Stimulated activated naive CD4-positive, alpha-beta T cell (primary cell): ENCODE data around the gene CIRBP.

Experiments
- DNase-seq, 6 experiments: peaks; one replicate each; lab custom pipeline; 2025; lab: John Stamatoyannopoulos, UW

The CIRBP gene

DNA sequence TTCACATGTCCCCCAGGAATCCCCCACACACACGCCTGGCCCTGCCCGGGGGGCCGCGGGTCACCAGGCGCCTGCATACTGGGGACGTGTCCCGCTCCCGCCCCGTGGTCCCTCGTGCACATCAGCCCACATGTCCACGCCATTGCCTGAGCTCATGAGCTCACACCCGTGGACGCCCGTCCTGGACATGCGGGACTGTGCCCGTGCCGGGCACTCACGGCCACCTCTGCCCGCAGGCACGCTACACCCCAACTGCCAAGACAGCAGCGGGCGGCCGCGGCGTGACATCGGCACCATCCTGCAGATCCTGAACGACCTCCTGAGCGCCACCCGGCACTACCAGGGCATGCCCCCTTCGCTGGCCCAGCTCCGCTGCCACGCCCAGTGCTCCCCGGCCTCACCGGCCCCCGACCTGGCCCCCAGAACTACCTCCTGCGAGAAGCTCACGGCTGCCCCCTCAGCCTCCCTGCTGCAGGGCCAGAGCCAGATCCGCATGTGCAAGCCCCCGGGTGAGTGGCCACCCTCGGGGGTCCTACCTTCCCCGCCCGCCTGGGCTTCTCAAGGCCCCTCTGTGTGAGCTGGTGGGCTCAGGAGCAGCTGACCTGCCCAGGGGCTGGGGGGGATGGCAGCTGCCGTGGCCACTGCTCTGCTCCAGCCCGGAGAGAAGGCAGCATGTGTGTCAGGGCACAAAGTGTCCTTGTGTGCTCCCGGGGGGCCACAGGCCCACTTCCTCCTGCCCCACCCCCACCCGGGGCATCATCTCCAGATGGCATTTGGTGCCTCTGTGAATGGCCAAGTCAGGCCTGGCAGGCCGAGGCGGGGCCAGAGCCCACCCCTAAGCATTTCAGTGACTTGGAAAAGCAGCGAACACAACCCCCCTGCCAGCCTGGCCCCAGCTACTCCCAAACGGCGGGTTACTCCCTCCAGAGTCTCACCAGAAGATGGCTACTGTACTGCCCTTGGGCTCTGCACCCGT lies 13.7 kb upstream of the CIRBP start:
- DNase-seq: no peak

DNA sequence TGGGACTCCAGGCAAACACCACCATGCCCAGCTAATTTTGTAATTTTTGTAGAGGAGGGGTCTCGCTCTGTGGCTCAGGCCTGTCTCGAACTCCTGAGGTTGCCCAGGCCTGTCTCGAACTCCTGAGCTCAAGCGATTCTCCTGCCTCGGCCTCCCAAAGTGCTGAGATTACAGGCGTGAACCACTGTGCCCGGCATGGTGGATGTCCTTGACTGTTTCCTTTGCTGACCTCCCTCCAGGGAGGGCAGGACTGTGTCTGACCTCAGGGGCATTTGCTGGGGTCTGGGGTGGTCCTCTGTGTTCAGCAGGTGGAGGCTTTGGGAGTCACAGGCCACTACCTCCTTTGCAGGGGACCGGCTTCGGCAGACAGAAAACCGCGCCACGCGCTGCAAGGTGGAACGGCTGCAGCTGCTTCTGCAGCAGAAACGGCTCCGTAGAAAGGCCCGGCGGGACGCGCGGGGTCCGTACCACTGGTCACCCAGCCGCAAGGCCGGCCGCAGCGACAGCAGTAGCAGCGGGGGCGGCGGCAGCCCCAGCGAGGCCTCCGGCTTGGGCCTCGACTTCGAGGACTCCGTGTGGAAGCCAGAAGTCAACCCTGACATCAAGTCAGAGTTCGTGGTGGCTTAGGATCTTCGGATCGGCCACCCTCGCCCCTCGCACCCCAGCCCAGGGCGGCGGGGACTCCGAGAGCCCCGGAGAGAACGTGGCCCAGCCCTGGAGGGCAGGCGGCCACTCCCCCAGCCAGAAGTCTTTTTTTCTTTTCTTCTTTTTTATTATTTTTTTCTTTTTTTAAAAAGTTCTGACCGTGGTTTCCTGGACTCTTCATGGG lies 12.3 kb upstream of the CIRBP start:
- DNase-seq: no peak

DNA sequence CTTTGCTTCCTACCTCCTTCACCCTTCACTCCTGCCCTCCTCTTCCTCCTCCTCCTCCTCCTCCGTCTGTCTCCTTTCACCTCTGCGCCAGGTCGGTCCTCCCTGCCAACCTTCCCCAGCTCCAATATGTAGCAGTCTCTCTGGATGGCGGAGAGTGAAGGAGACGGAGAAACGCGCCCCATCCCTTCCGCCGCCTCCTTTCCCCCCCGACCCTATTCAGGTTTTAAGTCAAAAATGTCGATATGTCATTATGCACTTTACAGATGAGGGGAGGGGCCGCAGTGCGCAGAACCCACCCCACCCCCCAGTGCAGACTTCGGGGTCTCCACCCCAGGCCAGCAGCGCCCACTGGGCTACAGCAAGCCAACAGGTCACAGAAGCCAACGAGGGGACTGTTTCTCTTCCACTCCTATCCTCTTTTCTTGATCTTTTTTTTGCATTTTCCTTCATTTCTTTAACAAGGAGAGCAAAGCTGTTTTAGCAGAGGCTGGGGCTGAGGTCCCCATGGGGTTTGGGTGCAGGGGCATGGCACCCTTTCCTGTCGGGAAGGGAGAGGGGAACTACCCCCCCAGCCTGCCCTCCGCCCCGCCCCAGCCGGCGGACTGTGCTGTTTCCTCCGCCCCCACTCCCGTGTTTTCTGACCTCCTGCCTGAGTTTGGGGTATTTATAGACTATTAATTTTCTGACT lies 11.5 kb upstream of the CIRBP start:
- no peak for DNase-seq

DNA sequence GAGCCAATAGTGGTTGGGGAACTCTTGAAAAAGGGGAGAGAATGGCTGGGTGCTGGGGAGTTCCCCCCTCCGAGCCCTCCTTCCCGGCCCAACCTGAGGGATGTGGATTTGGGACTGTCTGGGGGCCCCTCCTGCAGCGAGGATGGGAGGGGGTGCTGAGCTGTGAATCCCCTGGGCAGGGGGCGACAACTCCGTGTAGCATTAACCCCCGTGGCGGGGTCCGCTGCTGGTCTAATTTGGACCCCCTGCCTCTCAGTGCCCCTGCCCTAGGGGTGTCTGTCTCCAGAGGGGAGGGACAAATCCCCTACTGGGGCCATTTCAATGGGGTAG lies 11.0 kb upstream of the CIRBP start:
- no peak for DNase-seq

DNA sequence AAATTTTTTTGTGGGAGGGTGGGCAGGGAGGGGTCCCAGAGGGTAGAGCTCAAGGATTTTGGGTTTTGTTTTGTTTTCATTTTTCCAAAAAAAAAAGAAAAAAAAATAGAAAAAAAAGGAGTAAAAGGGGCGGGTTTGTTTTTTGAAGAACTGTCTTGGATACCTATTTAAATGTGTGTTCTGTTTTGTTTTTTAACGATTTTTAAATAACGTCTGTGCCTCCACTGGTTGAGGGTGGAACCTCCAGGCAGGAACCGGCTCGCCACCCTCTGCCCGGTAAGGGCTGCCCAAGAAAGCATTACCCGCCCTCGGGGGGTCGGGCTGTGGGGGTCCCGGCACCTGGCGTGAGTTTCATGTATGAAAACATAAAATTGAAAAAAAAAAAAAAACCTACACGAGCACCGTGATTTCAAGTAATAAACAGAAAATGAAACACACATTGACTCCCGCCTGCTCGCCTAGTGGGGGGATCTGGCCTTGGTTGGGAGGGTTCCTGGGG lies 10.4 kb upstream of the CIRBP start:
- DNase-seq: peak in 2 of 6 experiments; percentile 75 to 88

DNA sequence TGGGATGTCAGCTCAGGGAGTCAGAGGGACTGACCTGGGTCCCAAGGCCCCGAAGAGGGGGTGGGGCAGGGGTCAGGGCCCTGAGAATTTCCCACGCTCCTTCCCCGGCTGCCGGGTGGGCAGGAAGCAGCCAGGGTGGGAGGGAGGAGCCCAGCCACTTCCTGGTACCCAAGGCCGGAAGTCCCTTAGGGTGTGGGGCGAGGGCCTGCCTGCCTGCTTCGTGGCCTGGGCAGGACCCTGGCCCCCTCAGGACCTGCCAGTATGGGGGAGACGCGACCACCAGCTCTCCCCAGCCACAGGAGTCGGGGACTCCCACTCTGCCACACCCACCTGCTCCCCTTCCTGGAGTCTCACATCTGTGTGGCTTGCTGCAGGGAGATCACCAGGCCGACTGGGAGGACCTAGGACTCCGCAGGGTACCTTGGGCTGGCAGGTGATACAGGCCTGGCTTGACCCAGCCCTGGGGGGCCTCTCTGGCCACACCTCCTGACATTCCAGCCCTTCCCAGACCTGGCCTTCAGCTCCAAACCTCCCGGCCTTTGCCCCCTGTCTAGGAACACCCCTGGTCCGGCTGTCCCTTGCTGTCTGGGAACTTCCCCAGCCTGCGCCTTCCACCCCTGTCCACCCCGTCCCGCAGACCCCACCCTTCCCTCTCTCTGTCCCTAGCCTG lies 9.8 kb upstream of the CIRBP start:
- DNase-seq: peak; percentile 54 to 88 (median 70)

DNA sequence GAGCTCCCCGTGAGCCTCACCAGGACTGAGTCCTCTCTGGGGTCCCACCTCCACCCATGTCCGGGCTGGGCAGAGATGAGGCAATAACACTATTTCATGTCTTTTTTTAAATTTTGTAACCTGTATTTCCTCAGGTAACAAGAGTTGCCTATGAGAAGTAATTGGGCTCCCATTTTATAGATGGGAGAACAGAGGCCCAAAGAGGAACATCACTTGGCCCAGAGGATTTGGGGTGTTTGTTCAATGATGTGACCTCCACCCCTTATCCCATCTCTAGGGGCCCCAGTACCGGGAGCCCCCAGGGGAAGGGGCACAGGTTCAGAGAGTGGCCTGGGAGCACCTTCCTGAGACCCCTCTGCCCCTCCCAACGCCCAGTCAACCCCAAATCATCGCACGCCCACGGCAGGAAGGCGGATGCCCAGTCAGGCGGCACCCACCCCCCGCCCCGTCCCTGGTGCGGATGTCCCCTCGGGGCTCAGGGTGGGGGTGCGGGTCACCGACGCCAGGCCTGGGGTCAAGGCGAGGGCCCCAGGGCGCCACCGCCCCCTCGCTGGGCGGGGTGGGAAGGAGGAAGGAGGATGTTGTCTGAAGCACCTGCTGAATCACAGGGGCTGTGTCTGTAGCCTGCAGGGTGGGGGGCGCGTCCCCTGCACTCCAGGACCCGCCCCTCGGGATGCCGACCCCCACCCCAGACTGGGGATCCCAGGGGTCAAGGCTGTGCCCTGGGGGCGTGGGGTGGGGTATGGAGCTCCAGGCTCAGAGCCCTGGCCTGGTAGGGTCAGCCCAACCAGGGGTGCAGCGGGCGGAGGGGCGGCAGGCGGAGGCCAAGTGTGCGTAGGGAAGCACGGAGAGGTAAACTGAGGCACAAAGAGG lies 9.0 kb upstream of the CIRBP start:
- DNase-seq: peak in 5 of 6 experiments; percentile 50 to 65 (median 61)

DNA sequence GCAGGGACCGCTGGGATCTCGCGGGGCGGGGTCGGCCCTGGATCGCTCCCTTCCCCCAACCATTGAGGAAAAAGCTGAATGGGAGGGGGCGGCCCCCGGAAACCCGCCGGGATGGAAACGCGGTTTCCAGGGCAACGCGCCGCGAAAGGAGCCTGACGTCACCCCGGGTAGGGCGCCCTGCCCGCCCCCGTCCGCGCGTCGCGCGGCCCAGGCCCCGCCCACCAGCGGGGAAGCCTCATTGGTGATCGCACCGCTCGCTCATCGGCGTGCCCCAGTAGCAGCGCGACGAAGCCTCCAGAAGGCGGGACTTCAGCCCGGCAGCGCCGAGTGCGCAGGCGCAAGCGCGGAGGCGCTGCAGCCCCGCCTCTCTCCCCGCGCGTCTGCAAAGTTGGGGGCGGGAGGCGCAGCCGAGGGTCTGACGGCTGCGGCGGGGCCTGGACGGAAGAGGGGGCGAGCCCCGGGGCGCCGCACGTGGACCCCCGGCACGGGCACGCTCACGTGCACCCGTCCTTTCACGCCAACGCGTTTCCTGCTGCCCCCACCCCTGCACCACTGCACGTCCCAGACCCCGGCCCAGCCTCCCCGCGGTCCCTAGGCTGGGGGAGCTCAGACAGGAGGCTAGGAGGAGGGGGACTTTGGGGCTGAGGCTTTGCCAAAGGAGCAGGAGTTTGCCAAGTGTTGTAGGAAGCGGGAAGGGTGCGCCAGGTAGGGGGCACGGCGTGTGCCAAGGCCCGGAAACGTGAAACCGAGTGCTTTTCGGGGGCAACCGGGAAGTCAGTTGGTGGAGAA lies 8.2 kb upstream of the CIRBP start:
- peak; percentile 94 to 97 (median 95) for DNase-seq

DNA sequence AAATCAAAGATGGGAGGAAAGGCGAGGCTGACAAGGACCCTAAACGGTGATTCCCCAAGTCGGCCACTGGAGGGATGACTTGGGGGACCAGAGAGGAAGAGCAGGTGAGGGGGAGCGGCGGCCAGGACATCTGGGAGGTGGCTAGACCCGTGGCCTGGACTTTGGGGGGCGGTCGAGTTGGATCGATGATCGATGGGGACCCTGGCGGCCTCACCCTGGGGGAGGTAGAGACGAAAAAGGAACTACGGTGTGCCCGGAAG lies 7.7 kb upstream of the CIRBP start:
- DNase-seq: peak in 1 of 6 experiments; percentile 47

DNA sequence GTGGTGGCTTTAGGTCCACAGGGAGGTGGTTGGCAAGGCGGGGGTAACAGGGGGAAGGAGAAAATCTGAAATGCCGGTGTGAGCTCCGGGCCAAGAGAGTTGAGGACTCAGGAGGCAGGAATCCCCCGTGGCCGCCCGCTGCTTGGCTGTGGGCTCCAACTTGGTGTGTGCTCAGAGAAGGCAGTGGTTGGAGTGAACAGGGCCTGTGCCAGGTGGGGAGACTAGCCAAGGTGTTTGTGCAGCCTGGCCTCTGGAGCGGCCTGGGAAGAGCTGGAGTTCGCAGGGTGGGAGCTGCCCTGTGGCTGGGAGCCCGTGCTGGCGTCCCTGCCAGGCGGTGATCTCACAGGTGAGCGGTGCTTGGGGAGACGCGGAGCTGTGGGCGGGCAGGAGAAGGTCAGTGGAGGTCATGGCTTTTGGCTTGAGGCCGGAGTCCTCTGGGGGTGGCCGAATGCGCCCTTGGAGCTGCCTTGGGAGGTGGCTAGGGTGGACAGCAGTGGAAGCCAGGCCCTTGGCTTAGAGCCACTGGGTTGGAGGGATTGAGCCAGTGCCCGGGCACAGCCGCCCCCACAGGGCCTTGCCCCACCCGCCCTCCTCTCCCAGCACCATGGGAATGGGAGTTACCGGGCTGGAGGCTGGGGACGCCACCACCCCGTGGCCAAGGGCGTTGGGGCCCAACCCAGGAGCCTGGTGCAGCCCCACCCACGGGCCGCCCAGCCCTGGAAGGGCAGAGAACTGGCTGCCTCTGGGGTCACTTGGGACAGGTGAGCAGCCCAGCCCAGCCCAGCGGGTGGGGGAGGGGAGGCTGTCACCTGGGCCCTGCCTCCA lies 7.1 kb upstream of the CIRBP start:
- DNase-seq: peak in 3 of 6 experiments; percentile 38 to 58 (median 45)

DNA sequence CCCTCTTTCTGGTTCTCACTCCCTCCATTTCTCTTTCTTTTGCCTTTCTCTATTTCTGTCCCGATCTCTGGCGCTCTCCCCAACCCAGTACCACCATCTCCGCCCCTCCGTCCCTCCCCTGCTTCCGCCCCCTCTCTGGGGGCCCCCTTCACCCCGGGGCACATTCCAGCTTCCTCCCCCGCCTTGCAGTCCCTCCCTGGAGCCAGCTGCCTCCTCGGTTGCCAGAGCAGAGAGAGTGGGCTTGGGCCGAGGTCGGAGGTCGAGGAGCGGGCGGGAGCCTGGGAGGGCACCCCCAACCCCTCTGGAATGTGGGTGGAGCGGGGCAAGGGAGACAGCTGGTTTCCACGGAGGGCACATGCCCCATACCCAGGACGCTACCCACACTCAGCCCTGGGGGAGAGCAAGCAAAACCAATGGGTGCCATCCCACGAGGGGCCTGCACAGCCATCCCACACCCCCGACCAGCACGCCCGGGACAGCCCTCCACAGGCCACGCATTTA lies 6.5 kb upstream of the CIRBP start:
- DNase-seq: no peak

DNA sequence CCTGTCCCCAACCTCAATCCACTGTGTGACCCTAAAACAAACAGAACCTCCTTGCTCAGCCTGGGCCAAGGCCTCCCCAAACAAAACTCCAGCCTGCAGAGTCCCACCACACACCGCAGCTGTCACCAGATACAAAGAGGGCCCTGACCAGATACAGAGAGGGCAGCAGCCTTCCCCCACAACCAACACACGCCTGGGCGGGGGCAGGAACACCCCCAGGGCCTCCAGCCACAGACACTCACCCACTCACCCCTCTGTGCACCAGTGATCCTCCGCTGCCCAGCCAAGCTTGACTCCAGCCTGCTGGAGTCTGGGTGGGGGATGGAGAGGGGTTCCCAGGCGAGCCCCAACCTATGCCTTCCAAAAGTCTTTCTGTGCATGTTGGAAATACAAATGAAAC lies 5.9 kb upstream of the CIRBP start:
- no peak for DNase-seq

DNA sequence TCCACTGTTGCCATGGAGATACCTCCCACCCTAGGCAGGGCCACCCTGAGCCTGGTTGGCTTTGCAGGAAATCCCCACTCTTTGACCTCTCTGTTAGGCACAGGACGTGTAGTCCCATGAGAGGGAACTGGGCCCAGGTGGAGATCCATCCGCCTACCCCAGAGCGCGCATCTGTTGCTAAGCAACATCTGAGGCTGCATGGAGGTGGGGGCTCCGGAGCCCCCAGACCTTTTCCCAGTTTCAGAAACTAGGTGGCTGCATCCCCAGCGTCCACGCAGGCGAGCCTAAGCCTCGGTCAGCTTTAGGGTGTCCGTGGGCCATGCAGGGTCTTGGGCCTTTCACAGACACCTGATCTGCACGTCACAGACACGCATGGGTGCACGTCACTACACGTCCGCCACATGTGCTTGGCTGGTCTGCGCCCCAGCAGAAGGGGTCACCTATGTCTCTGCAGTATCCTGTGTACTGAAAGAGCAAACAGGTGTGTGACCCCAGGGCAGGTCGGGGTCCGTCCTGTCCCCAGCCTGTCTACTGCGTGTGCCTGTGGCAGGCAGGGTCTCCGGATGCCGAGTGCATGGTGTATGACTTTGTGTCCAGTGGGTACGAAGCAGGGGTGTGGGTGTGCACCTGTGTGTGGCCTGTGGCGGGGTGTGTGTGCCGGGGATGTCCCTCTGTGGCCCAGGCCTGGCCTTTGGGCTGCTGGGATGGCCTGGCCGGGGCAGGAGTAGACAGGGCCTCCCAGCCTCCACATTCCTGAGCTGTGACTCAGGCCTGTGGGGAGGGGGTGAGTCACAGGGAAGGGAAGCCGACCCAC lies 4.1 kb upstream of the CIRBP start:
- DNase-seq: no peak

DNA sequence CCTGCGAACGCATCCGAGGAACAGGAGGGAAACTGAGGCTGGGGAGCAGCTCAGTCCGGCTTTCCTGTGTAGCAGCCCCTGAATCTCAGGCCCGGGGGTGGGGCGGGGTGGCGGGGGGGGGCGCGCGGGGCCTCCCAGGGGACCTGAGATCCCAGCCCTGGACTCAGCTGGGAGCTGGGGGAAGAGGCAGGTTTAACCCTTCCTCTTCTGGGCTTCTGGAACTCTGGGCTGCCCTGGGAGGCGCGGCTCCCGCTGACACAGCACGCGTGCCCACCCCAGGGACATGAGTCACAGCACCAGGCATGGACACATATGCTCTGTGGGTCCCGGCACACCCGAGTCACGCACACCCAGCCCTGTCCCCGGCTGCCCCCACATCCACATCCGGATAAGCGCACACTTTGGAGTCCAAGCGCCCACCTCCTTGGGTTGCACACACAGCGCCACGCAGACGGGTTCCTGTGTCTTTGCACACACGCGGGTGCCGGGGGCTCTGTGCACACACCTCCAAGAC lies 3.5 kb upstream of the CIRBP start:
- DNase-seq: peak in 1 of 6 experiments; percentile 36

DNA sequence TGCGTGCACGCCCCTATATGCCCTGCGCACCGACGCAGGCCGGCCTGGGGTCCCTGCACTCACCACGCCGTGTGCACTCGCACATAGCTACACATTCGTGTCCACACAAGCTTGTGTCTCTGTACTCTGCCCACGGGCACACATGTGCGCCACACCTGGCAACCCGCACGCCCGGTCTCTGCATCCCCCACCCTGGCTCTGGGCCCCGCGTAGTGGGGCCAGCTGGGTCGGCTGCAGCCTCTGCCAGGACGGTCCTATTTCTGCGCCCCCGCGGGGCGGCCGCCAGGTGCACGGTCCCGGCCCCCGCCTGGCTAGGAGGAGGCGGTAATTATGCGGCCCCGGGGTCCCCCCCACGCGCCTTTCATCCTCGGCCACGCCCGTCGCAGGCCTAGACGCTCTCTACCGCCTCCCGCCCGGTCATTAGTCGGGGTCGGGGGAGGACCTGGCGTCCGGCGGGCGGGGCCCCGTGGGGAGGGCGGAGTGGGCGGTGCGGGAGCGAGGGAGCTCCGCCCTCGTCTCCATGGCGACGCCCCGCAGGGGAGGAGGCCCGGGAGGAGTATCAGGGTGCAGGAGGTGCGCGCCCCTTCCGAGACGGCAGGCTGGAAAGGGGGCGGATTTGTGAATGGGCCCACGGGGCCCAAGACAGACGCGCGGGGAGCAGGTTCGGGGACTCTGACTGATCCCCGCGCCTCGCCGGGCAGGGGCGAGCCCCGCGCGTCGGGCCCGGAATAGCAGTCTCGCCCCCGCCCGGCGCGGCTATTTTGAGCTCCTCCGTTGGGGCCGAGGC lies 2.8 kb upstream of the CIRBP start:
- peak; percentile 45 to 77 (median 67) for DNase-seq

DNA sequence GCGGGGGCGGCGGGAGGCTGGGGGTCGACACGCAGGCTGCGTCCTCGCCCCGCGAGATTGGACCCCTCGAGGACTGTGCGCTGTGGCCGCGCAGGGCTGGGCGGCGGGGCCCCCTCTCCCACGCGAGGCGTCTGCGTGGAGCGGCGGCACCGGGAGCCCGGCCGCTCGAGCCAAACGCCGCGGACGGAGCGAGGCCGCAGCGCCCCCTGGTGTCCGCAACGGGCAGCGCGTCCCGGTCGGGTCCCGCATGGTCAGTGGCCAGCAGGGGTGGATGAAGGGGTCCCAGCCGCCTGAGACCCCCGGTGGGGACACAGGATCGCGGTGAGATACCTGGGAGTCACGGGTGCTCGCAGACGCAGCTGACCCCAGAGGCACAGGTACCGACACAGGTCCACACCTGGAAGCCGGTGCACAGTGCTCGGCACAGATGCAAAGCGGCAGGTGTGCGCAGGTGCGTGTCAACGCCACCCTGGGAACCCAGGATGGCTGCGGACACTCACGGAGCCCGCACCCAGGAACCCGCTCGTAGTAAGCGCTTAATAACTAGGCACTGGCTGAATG lies 2.1 kb upstream of the CIRBP start:
- peak; percentile 35 to 76 (median 58) for DNase-seq
